Endothelial cell of umbilical vein (primary cell): ENCODE data around the gene GPR78. TPM values are rescaled to one million over a fixed set of nuclear protein-coding genes. Genes with fewer than 3 reads are reported as not detected.

Experiments
- BruUV-seq: library from RNA; stranded (reverse); fragments of 400-500 nt; replicated peaks from 2 replicates; lab custom pipeline; 2021; lab: Mats Ljungman, UMichigan
- CTCF ChIA-PET: fragments of 300-600, 350-600 bp; sonication (Branson Sonifier 250); formaldehyde crosslinking; loops from one replicate; lab custom pipeline; 2021; ENCODE audit warnings: antibody characterized with exemption, inconsistent platforms; lab: Charles Lee
- POLR2A ChIA-PET: fragments of 300-600, 350-600 bp; sonication (Branson Sonifier 250); formaldehyde crosslinking; loops from one replicate; lab custom pipeline; 2021; ENCODE audit warnings: antibody characterized with exemption, inconsistent platforms; lab: Charles Lee
- DNase-seq: peaks from one replicate; pipeline ENCODE4 v3.0.0-alpha.2; 2011; ENCODE audit warnings: low read depth, low spot score
- FAIRE-seq: peaks from 2 replicates; lab custom pipeline; 2011; peaks lifted over from hg19 to GRCh38; lab: Jason Lieb, UNC
- H2AFZ ChIP-seq: 2 replicates; pipeline ENCODE4 v1.6.0; 2012; ENCODE audit warnings: low read depth, low read length, control low read depth, inconsistent platforms
- H3K27ac ChIP-seq: 2 replicates; pipeline ENCODE4 v1.5.1; 2011; ENCODE audit warnings: low read depth, mild to moderate bottlenecking, control low read depth, low read length, moderate library complexity; ENCODE audit not compliant: insufficient read depth
- H3K27me3 ChIP-seq, 2 experiments: 2 replicates each; pipeline versions ENCODE4 v1.6.0 to v1.6.1; 2011; ENCODE audit warnings: low read length in 2 of 2, mixed read lengths in 1 of 2; ENCODE audit not compliant: control insufficient read depth in 2 of 2, insufficient read depth in 2 of 2
- H3K36me3 ChIP-seq, 2 experiments: 2 replicates in 1 of 2; 3 replicates in 1 of 2; pipeline ENCODE4 v1.5.1; 2011; ENCODE audit warnings: low read length in 2 of 2, mild to moderate bottlenecking in 1 of 2, moderate library complexity in 1 of 2; ENCODE audit not compliant: control insufficient read depth in 2 of 2, insufficient read depth in 2 of 2; ENCODE audit errors: extremely low read depth in 1 of 2
- H3K4me1 ChIP-seq: 3 replicates; pipeline ENCODE4 v1.5.1; 2011; ENCODE audit warnings: mild to moderate bottlenecking, low read length; ENCODE audit not compliant: control insufficient read depth, insufficient read depth; ENCODE audit errors: extremely low read depth
- H3K4me2 ChIP-seq: 2 replicates; pipeline ENCODE4 v1.6.1; 2011; ENCODE audit warnings: low read length, control low read depth, mixed read lengths; ENCODE audit not compliant: insufficient read depth
- H3K4me3 ChIP-seq, 3 experiments: fragments of 200-600 bp in 1 of 3; sonication (generic), shearing (Covaris generic) in 1 of 3; replicated peaks in 1 of 3; 2 replicates each; pipeline ENCODE4 v1.5.1; 2011 to 2016; ENCODE audit warnings: control low read depth in 3 of 3, low read length in 3 of 3, mild to moderate bottlenecking in 2 of 3, inconsistent platforms in 1 of 3, low read depth in 1 of 3, moderate library complexity in 1 of 3; ENCODE audit not compliant: insufficient read depth in 1 of 3
- H3K79me2 ChIP-seq: 2 replicates; pipeline ENCODE4 v1.6.0; 2012; ENCODE audit warnings: low read length, inconsistent platforms; ENCODE audit not compliant: control insufficient read depth, insufficient read depth
- H3K9ac ChIP-seq: replicated peaks from 2 replicates; pipeline ENCODE3; 2011; ENCODE audit warnings: low read length, control low read depth; ENCODE audit not compliant: insufficient read depth; ENCODE audit errors: extremely low read depth
- H3K9me1 ChIP-seq: replicated peaks from 3 replicates; pipeline ENCODE4 v1.6.0; 2011; ENCODE audit warnings: mild to moderate bottlenecking, low read length; ENCODE audit not compliant: control insufficient read depth, insufficient read depth; ENCODE audit errors: extremely low read depth
- H3K9me3 ChIP-seq: replicated peaks from 2 replicates; pipeline ENCODE4 v1.5.1; 2012; ENCODE audit warnings: low read length, inconsistent platforms; ENCODE audit not compliant: control insufficient read depth, insufficient read depth
- H4K20me1 ChIP-seq: replicated peaks from 2 replicates; pipeline ENCODE3; 2011; ENCODE audit warnings: mild to moderate bottlenecking, low read length; ENCODE audit not compliant: control insufficient read depth, insufficient read depth; ENCODE audit errors: extremely low read depth
- EZH2 ChIP-seq: IDR thresholded peaks from 2 replicates; pipeline ENCODE4 v1.6.1; 2012; ENCODE audit warnings: borderline replicate concordance, low read depth, mild to moderate bottlenecking, moderate library complexity, low read length, inconsistent platforms; ENCODE audit not compliant: severe bottlenecking
- FOS ChIP-seq: IDR thresholded peaks from 2 replicates; pipeline ENCODE4 v1.6.1; 2011; ENCODE audit warnings: mild to moderate bottlenecking, low read length, moderate library complexity, borderline replicate concordance; ENCODE audit not compliant: insufficient read depth
- GATA2 ChIP-seq: IDR thresholded peaks from 2 replicates; pipeline ENCODE4 v1.7.0; 2011; ENCODE audit warnings: low read depth, mild to moderate bottlenecking, moderate library complexity, mixed read lengths, low read length; ENCODE audit not compliant: insufficient read length, insufficient read depth
- JUN ChIP-seq: IDR thresholded peaks from 2 replicates; pipeline ENCODE4 v1.6.1; 2011; ENCODE audit warnings: borderline replicate concordance, low read depth; ENCODE audit not compliant: insufficient read length, insufficient read depth
- MYC ChIP-seq: IDR thresholded peaks from one replicate; pipeline ENCODE4 v1.6.1; 2011; ENCODE audit warnings: mild to moderate bottlenecking, low read depth, low read length
- POLR2A ChIP-seq: IDR thresholded peaks from 2 replicates; pipeline ENCODE4 v1.6.1; 2012; ENCODE audit warnings: low read depth, mild to moderate bottlenecking, control low read depth, low read length
- POLR2AphosphoS5 ChIP-seq: IDR thresholded peaks from 2 replicates; pipeline ENCODE4 v1.6.1; 2012; ENCODE audit warnings: low read depth, mild to moderate bottlenecking, control low read depth, low read length, moderate library complexity; ENCODE audit not compliant: insufficient read depth
- dilution Hi-C: fragments of 300-500 bp; cut with MboI; formaldehyde crosslinking; loops from one replicate; pipeline ENCODE4 v1.15.0; 2019; ENCODE audit warnings: low sequenced_read_pairs; ENCODE audit not compliant: extremely low pct_ligation_motif_present
- intact Hi-C: fragments of 100-400 bp; cut with micrococcal nuclease; formaldehyde crosslinking; loops from one replicate; pipeline ENCODE4 v1.10.0; 2022
- polyA plus RNA-seq, 4 experiments: library from polyadenylated mRNA; depleted of rRNA in 3 of 4; stranded (reverse) in 3 of 4; unstranded in 1 of 4; fragments of >200 nt; gene quantifications; 2 replicates each; pipeline versions ENCODE4 v1.2.1 to v1.2.3, GENCODE V29; 2011 to 2012; ENCODE audit warnings: missing spikeins in 1 of 4
- total RNA-seq: library from RNA; stranded (reverse); gene quantifications from 2 replicates; pipeline ENCODE4 v1.2.3, GENCODE V29; 2021
- TF ChIP-seq, protein P1 (sequence below), 2 donors: IDR thresholded peaks; 1 replicate in 1 of 2; 2 replicates in 1 of 2; pipeline ENCODE4 v1.5.1; 2011; ENCODE audit warnings: low read length in 2 of 2, mild to moderate bottlenecking in 2 of 2, moderate library complexity in 2 of 2, control low read depth in 1 of 2, inconsistent platforms in 1 of 2, low read depth in 1 of 2; ENCODE audit not compliant: insufficient read depth in 1 of 2; ENCODE audit errors: extremely low read depth in 1 of 2
- TF ChIP-seq, protein P2 (sequence below): IDR thresholded peaks from 2 replicates; pipeline ENCODE4 v1.6.1; 2011; ENCODE audit not compliant: insufficient read depth, insufficient read length

The GPR78 gene
- total and polyA plus RNA-seq, 2 donors (not counting 3 experiments of a cell fraction or from before 2014, with no cell fraction given), result not detected

DNA sequence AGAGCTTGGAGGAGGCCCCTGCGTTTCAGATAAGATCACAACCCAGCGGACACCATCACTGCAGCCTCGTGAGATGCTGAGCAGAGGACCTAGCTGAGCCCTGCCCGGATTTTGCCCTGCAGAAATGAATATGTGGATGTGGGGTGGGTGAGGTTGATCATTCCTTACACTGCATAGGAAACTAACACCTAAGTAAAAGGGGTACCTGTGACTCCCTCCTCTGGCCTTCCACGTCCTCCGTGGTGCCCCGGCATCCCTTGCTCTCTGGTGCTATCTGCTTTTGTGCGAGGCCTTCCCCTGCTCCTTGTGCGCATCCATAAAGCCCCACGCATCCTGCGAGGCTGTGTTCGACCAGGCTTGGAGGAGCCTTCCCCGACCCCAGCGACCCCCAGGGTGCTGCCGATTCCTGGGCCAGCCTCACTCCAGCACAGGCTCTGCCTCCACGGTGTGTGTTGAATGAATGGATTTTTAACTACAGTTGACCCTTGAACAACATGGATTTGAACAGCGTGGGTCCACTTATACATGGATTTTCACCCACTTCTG, 25.6 kb upstream of the GPR78 start:
- DNase-seq, result no peak
- H3K4me2 ChIP-seq, result no peak overlapping the region
- H2AFZ ChIP-seq, result no peak overlapping the region
- H3K27ac ChIP-seq, result no peak overlapping the region
- no peaks in the 10 kb centered on the region for H3K9me3 ChIP-seq
- no peaks in the 10 kb centered on the region for H3K27me3 ChIP-seq
- no peaks in the 10 kb centered on the region for H3K4me1 ChIP-seq
- FAIRE-seq, result no peak
- H4K20me1 ChIP-seq, result no peaks in the 10 kb centered on the region
- TF ChIP-seq, protein P1, sequence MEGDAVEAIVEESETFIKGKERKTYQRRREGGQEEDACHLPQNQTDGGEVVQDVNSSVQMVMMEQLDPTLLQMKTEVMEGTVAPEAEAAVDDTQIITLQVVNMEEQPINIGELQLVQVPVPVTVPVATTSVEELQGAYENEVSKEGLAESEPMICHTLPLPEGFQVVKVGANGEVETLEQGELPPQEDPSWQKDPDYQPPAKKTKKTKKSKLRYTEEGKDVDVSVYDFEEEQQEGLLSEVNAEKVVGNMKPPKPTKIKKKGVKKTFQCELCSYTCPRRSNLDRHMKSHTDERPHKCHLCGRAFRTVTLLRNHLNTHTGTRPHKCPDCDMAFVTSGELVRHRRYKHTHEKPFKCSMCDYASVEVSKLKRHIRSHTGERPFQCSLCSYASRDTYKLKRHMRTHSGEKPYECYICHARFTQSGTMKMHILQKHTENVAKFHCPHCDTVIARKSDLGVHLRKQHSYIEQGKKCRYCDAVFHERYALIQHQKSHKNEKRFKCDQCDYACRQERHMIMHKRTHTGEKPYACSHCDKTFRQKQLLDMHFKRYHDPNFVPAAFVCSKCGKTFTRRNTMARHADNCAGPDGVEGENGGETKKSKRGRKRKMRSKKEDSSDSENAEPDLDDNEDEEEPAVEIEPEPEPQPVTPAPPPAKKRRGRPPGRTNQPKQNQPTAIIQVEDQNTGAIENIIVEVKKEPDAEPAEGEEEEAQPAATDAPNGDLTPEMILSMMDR (IDR thresholded peaks at IDR 0.05; ENCODE audit: extremely low read depth in 1 of 2, insufficient read depth in 1 of 2, low read depth in 1 of 2, low read length in 2 of 2), result no peak
- TF ChIP-seq, protein P2, sequence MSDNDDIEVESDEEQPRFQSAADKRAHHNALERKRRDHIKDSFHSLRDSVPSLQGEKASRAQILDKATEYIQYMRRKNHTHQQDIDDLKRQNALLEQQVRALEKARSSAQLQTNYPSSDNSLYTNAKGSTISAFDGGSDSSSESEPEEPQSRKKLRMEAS, result no peak
- TF ChIP-seq POLR2AphosphoS5 (no peak), MYC (no peak), JUN (no peak), EZH2 (no peak), FOS (no peak), GATA2 (no peak), POLR2A (no peak)
- ChIA-PET CTCF (no interaction called here), POLR2A (no interaction called here)
- no peaks in the 10 kb centered on the region for H3K9me1 ChIP-seq
- H3K9ac ChIP-seq, result no peak overlapping the region
- H3K79me2 ChIP-seq, result no peaks in the 10 kb centered on the region
- dilution Hi-C loops (no loop called here), intact Hi-C loops (no loop called here)
- no peaks in the 10 kb centered on the region for H3K36me3 ChIP-seq
- no TSS peak for BruUV-seq
- H3K4me3 ChIP-seq, result no peak overlapping the region
